GM20000 (cell line): ENCODE data around the gene CABLES1.

ENCODE experiments used
- DNase-seq: peaks from one replicate; pipeline ENCODE4 v3.0.0; 2012; ENCODE audit warnings: low spot score
- TF ChIP-seq, protein P1 (sequence below): IDR thresholded peaks from 2 replicates; pipeline ENCODE4 v1.5.1; 2012; ENCODE audit warnings: mild to moderate bottlenecking, control low read depth; ENCODE audit errors: extremely low read depth, missing control alignments

The CABLES1 gene

DNA sequence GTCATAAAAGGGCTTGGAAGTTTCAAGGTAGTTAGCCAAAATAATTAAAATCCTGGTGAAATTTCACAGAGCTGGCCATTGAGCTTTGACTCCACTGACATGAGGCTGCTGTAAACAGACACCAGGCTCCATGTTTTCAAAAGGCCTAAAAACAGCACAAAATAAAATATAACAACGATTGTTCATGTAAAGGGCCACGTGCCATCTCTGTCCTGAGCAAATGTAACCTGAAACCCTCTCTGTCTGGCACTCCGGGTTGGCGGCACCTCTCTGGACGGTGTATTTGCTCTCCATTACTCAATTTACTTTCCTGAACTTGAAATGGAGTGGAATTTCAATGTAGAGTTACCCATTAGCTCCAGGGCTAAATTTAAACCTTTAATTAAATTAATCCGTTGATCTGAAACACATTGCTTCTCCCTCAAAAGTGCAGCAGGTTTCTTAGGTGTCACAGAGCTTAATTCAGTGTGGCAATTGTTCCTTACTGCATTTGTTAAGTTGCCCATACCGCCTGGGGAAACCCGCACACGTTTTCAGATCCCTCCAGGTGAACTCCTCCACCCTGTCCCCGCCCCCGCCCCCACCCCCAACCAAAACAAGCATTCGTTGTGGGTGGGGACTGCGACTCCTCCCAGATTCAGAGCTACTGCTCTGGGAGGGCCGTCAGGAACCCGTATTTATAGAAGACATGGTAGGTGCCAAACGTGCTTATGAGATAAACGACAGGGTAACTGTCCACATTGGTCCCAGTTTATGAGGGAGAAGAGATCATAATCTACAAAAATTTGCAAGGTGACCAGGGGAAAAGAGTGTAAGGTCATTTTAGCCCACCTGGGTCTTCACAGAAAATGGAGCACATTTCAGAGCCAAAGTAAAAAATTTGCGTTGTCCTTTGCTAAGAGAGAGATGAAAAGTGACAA is 1.2 kb upstream of the CABLES1 start:
- DNase-seq: peak; percentile 90

DNA sequence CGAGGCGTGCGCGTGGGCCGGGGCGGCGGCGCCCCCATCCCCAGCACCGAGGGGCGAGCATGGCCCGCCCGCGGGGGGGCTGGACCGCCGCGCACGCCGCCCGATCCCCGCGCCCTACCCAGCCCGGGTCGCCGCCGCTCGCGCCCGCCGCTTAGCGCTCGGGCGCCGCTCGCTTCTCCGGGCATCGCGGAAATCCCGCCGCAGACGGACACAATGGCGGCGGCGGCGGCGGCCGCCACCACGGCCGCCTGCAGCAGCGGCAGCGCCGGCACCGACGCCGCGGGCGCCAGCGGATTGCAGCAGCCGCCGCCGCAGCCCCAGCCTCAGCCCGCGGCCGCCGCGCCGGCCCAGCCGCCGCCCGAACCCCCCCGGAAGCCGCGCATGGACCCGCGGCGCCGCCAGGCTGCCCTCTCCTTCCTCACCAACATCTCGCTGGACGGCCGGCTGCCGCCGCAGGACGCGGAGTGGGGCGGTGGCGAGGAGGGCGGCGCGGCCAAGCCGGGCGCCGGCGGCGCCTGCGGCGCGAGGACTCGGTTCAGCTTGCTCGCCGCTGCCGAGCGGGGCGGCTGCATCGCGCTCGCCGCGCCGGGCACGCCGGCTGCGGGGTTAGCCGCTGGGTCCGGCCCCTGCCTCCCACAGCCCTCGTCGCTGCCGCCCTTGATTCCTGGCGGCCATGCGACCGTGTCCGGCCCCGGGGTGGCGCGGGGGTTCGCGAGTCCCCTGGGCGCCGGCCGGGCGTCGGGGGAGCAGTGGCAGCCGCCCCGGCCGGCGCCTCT is 453 bp downstream of the CABLES1 start:
- TF ChIP-seq, protein P1, sequence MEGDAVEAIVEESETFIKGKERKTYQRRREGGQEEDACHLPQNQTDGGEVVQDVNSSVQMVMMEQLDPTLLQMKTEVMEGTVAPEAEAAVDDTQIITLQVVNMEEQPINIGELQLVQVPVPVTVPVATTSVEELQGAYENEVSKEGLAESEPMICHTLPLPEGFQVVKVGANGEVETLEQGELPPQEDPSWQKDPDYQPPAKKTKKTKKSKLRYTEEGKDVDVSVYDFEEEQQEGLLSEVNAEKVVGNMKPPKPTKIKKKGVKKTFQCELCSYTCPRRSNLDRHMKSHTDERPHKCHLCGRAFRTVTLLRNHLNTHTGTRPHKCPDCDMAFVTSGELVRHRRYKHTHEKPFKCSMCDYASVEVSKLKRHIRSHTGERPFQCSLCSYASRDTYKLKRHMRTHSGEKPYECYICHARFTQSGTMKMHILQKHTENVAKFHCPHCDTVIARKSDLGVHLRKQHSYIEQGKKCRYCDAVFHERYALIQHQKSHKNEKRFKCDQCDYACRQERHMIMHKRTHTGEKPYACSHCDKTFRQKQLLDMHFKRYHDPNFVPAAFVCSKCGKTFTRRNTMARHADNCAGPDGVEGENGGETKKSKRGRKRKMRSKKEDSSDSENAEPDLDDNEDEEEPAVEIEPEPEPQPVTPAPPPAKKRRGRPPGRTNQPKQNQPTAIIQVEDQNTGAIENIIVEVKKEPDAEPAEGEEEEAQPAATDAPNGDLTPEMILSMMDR: no peak
- peak; percentile 74 for DNase-seq

More for the DNA sequence above, 1.2 kb upstream of the CABLES1 start:
- TF ChIP-seq, protein P1: no peak

DNA sequence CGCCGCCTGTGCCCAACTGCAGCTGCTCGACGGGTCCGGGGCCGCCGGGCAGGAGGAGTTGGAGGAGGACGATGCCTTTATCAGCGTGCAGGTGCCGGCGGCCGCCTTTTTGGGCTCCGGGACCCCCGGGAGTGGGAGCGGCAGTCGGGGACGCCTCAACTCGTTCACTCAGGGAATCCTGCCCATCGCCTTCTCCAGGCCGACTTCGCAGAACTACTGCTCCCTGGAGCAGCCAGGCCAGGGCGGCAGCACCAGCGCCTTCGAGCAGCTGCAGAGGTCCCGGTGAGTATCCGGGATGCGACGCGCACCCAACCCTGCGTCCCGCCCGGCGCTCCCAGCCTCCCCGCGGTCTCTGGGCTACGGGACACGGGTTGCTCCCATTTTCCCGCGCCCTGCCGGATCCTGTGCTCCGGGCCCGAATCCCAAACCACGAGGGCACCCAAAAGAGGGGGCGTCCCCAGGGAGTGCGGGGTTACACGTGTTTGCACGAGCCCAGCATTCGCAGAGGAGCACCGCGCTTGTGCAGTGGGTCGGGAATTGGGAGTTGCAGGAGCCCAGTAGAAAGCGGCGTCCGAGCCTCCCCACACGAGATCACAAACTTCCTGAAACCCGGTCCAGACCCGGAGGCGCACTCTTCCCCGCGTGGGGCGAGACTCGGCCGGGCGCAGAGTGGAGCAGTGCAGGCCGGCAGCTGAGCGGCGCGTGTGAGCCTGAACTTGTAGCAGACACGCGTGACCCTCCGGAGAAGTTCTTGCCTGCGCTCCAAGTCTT is 1.2 kb downstream of the CABLES1 start:
- peak; percentile 66 for DNase-seq
- TF ChIP-seq, protein P1: no peak

DNA sequence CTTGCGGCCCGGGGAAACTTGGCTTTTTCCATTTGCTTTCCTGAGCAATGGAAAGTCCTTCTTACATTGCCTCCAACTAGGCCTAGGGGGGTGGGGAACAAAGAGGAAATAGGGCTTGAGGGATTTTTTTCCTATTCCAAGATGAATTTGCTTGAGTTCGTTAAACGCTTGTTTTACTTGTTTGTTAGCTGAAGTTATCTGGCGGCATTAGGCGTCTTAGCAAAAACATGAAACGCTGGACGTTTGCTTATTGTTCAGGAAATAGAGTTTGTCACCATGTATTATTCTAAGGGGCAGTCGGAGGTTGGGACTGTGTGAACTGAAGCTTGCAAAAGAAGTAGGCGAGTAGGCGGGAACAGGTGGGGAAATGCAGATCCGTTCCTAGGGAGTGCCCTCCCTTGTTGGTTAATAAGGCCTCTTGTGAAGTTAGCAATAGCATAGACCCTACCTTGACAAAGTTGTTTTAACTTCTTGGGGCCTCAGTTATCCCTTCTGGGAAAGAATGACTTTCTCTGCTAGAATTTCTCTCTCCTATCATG is 1.9 kb downstream of the CABLES1 start:
- TF ChIP-seq, protein P1: no peak
- DNase-seq: peak; percentile 53

DNA sequence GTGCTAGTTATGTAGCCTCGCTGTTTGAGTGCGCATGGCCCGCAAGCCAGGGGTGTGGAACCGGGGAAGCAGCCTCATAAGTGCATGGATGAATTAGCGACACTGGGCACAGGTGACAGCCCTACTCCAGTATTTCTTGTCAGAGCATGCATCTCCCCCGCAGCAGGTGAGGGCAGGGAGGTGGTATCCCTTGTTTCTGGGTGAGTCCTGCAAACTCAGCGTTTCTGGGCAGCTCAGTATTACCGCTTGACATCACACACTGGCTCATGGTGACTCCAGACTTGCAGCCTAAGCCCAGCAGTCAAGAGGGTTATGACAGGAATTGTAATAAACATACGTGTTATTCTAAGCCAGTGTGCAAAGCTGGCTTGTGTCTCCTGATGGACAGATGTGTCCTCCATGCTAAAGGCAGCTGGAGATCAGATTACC is 2.5 kb downstream of the CABLES1 start:
- no peak for DNase-seq
- TF ChIP-seq, protein P1: no peak

DNA sequence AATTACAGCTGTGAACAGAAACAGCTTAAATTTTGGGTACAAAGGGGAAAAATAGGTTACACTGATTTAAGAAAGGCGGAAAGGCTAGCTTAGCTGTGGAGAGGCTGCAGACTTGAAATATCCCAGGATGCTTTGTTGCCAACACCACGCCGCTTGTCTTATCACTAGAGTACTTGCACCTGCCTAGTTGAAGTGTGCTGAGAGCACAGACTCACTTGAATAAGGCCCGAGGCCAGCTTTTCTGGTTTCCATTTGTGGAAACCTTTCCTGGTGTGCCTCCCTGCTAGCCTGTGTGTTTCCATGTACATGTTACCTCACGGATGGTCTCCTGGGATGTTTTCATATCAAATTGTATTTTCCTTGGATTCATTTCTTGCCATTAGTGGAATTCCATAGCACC is 3.2 kb downstream of the CABLES1 start:
- TF ChIP-seq, protein P1: no peak
- no peak for DNase-seq
